GM18868 (cell line): ENCODE data around the gene ACSL3.
"Not testable (repeated sequence)": the region's sequence is repeated elsewhere in the genome, so short reads cannot be mapped to it uniquely, and the experiment has no call there.

Experiments used
- ATAC-seq: cut with Tn5 transposase; IDR thresholded peaks from one replicate; pipeline ENCODE4 v1.9.1; 2021; ENCODE audit warnings: mild to moderate bottlenecking, moderate library complexity; ENCODE audit not compliant: unreplicated experiment

Gene ACSL3

GRCh38 chr2:222907790-222908441 is 47.1 kb downstream of the ACSL3 start:
- no peak for ATAC-seq

GRCh38 chr2:222909286-222909685 is 48.5 kb downstream of the ACSL3 start:
- ATAC-seq = no peak

GRCh38 chr2:222912117-222912516 is 51.3 kb downstream of the ACSL3 start:
- peak; percentile 97 for ATAC-seq

- ATAC-seq = no peak
Observed at GRCh38 chr2:222912776-222913175, 51.9 kb downstream of the ACSL3 start.

- no peak for ATAC-seq
Observed at GRCh38 chr2:222915092-222915957, 54.5 kb downstream of the ACSL3 start.

GRCh38 chr2:222916229-222917197 is 55.7 kb downstream of the ACSL3 start:
- no peak for ATAC-seq

GRCh38 chr2:222917212-222917611 is 56.4 kb downstream of the ACSL3 start:
- not testable (repeated sequence) for ATAC-seq

GRCh38 chr2:222919841-222920526 is 59.1 kb downstream of the ACSL3 start:
- no peak for ATAC-seq

- ATAC-seq = no peak
Observed at GRCh38 chr2:222920657-222921186, 59.9 kb downstream of the ACSL3 start.

- no peak for ATAC-seq
Observed at GRCh38 chr2:222922019-222922800, 61.4 kb downstream of the ACSL3 start.

GRCh38 chr2:222926915-222927314 is 66.1 kb downstream of the ACSL3 start:
- ATAC-seq = no peak

- peak; percentile 45 for ATAC-seq
Observed at GRCh38 chr2:222927600-222927999, 66.8 kb downstream of the ACSL3 start.

GRCh38 chr2:222928335-222928734 is 67.5 kb downstream of the ACSL3 start:
- ATAC-seq = no peak

GRCh38 chr2:222930862-222931261 is 70.0 kb downstream of the ACSL3 start:
- no peak for ATAC-seq

- no peak for ATAC-seq
Observed at GRCh38 chr2:222931659-222932058, 70.8 kb downstream of the ACSL3 start.

GRCh38 chr2:222933458-222933857 is 72.6 kb downstream of the ACSL3 start:
- no peak for ATAC-seq

- no peak for ATAC-seq
Observed at GRCh38 chr2:222935688-222936298, 75.0 kb downstream of the ACSL3 start.

- no peak for ATAC-seq
Observed at GRCh38 chr2:222936705-222937104, 75.9 kb downstream of the ACSL3 start.

- ATAC-seq = no peak
Observed at GRCh38 chr2:222938327-222938726, 77.5 kb downstream of the ACSL3 start.
